NB4 (cell line): Measurements from ENCODE around the gene TXNRD2.

Source experiments
- DNase-seq: peaks from one replicate; pipeline ENCODE4 v3.0.0; 2010; ENCODE audit warnings: low read depth
- H3K4me3 ChIP-seq: one replicate; pipeline ENCODE4 v1.5.1; 2011; ENCODE audit warnings: mild to moderate bottlenecking, low read depth, low read length, moderate library complexity
- MYC ChIP-seq: IDR thresholded peaks from 2 replicates; pipeline ENCODE4 v1.6.1; 2011; ENCODE audit warnings: low read depth, low read length
- POLR2A ChIP-seq: IDR thresholded peaks from 2 replicates; pipeline ENCODE4 v1.6.1; 2011; ENCODE audit warnings: mild to moderate bottlenecking; ENCODE audit not compliant: insufficient read length; ENCODE audit errors: extremely low read depth
- TF ChIP-seq, protein P1 (sequence below): IDR thresholded peaks from 2 replicates; pipeline ENCODE4 v1.6.1; 2011; ENCODE audit warnings: low read depth, low read length
- TF ChIP-seq, protein P2 (sequence below): IDR thresholded peaks from one replicate; pipeline ENCODE4 v1.5.1; 2012; ENCODE audit warnings: low read depth, low read length

The TXNRD2 gene

DNA sequence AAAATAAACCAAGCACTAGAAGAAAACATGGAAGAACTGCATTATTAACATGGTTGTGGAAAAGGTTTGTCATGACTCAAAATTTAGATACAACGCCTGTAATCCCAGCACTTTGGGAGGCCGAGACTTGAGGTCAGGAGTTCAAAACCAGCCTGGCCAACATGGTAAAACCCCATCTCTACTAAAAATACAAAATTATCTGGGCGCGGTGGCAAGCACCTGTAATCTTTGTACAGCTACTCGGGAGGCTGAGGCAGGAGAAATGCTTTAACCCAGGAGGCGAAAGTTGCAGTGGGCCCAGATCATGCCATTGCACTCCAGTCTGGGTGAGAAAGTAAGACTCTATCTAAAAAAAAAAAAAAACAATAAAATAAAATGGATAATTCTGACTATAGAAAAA, 110.6 kb downstream of the TXNRD2 start:
- no peak overlapping the region for H3K4me3 ChIP-seq
- no peak for DNase-seq
- TF ChIP-seq MYC (no peak), POLR2A (no peak)
- TF ChIP-seq, protein P1, sequence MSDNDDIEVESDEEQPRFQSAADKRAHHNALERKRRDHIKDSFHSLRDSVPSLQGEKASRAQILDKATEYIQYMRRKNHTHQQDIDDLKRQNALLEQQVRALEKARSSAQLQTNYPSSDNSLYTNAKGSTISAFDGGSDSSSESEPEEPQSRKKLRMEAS, result no peak
- TF ChIP-seq, protein P2, sequence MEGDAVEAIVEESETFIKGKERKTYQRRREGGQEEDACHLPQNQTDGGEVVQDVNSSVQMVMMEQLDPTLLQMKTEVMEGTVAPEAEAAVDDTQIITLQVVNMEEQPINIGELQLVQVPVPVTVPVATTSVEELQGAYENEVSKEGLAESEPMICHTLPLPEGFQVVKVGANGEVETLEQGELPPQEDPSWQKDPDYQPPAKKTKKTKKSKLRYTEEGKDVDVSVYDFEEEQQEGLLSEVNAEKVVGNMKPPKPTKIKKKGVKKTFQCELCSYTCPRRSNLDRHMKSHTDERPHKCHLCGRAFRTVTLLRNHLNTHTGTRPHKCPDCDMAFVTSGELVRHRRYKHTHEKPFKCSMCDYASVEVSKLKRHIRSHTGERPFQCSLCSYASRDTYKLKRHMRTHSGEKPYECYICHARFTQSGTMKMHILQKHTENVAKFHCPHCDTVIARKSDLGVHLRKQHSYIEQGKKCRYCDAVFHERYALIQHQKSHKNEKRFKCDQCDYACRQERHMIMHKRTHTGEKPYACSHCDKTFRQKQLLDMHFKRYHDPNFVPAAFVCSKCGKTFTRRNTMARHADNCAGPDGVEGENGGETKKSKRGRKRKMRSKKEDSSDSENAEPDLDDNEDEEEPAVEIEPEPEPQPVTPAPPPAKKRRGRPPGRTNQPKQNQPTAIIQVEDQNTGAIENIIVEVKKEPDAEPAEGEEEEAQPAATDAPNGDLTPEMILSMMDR, result no peak

DNA sequence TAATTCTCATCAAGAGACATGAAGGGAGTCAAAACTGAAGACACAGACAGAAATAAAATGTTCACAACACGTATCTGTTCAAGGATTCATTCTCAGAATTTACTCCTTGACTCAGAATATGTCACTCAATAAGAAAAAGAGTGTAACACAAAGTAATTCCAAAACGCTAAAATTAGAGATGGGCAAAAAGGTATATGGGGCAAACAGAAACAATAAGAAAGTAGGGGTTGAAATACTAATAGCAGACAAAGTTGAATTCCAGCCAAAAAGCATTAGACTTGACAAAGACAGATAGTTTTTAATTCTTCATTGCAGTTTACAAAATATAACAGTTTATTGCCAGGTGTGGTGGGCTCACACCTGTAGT, 113.6 kb downstream of the TXNRD2 start:
- DNase-seq, result no peak
- TF ChIP-seq, protein P1, result no peak
- TF ChIP-seq POLR2A, result no peak
- TF ChIP-seq, protein P2, result no peak
- TF ChIP-seq MYC, result no peak
- H3K4me3 ChIP-seq, result no peak overlapping the region

DNA sequence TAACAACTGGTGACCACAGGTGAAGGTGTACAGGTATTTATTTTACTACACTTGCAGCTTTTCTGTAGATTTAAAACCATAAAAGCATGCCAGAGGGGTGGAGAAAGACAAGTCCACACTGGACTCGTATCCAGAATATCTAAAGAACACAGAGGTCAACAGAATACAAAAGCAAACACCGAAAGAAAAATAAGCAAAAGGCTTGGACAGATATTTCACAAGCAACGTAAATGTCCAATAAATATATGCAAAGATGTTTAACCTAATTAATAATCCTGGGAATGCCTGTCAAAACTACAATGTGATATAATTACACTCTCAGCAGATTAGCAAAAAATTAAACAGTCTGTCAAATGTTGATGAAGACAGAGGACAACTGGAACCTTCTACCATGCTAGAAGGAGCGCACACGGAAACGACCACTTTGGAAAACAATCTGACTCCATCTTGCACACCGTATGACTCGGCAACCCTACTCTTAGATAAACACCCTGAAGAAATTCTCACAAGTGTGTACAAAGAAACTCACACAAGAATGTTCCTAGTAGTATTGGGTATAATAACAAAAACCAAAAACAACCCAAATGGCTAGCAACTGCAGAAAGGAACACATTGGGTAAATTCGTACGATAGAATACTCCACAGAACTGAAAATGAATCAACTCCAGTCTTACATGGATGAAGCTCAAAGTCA, 114.1 kb downstream of the TXNRD2 start:
- no peak for TF ChIP-seq MYC
- TF ChIP-seq, protein P1, result no peak
- TF ChIP-seq, protein P2, result no peak
- TF ChIP-seq POLR2A, result no peak
- no peak for DNase-seq
- H3K4me3 ChIP-seq, result no peak overlapping the region

DNA sequence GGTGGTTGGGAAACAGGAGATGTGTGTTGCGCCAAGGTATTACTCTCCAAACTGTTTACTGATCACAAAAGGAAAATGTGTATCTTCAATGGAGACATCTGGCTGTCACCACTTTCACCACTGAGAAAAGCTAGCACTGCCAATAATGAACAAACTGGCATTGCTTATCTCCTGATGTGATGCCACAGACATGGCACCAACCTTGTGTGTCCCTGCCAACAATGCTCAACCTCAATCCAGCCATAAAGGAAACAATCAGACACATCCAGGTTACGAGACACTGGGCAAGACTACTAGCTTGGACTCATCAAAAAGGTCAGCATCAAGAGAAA, 115.0 kb downstream of the TXNRD2 start:
- H3K4me3 ChIP-seq, result no peak overlapping the region
- TF ChIP-seq MYC, result no peak
- TF ChIP-seq, protein P1, result no peak
- no peak for TF ChIP-seq POLR2A
- TF ChIP-seq, protein P2, result no peak
- no peak for DNase-seq

DNA sequence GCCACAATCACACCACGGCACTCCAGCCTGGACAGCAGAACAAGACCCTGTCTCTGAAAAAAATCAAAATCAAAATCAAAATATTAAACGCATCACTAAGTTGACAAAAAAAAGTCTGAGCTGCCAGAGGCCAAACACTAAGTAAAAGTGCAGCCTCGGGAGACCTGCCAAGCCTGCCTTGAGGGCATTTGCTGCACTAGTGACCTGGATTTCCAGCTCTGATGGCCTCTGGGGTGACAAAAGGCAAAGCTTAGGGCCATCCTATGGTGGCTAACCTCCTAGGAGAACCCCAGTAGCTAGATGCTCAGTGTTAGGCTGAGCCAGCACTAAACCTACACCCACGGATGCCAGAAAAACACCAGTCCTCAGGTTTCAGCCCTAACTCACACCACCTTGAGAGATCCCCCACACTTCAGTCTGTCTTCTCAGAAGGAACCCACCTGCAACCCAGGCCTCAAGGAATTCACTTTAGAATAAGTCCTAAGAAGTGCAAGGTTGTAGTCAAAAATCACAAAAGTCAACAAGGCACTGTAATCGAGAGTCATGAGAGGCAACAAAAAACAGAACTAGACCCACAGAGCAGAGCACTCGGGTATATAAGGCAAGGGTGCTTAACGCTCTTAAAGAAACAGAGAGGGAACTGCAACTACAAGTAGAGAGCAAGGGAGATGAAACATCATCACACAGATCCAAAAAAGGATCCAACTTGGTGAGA, 115.6 kb downstream of the TXNRD2 start:
- no peak for DNase-seq
- TF ChIP-seq, protein P2, result no peak
- TF ChIP-seq, protein P1, result no peak
- TF ChIP-seq POLR2A (no peak), MYC (no peak)
- H3K4me3 ChIP-seq, result no peak overlapping the region
